Panc1 (cell line): ENCODE measurements around the gene SLTM. TPM values are rescaled to one million over a fixed set of nuclear protein-coding genes. Genes with fewer than 3 reads are reported as not detected.

Source experiments
- ATAC-seq: fragments of 200-7000 bp; cut with Tn5 transposase; 2 replicates; pipeline ENCODE4 v1.9.1; 2020; ENCODE audit warnings: mild to moderate bottlenecking, moderate library complexity
- BruUV-seq: library from RNA; stranded (reverse); fragments of 400-500 nt; replicated peaks from 2 replicates; lab custom pipeline; 2021; lab: Mats Ljungman, UMichigan
- CTCF ChIA-PET: fragments of 300-600 bp; sonication (Branson Sonifier 250); formaldehyde crosslinking; loops from one replicate; lab custom pipeline; 2022; ENCODE audit warnings: antibody characterized with exemption; lab: Charles Lee
- POLR2A ChIA-PET: fragments of 300-600 bp; sonication (Branson Sonifier 250); formaldehyde crosslinking; loops from one replicate; lab custom pipeline; 2022; ENCODE audit warnings: antibody characterized with exemption; lab: Charles Lee
- DNase-seq: peaks from one replicate; pipeline ENCODE4 v3.0.0-alpha.2; 2010; ENCODE audit warnings: low read depth, low spot score
- H3K27ac ChIP-seq: 2 replicates; pipeline ENCODE4 v1.5.1; 2011; ENCODE audit warnings: mild to moderate bottlenecking, low read length, inconsistent platforms
- H3K27me3 ChIP-seq: fragments of 200-500 bp; sonication (Bioruptor generic); 2 replicates; pipeline ENCODE4 v1.6.0; 2014; ENCODE audit warnings: low read length, inconsistent platforms; ENCODE audit not compliant: control insufficient read depth, insufficient read depth
- H3K36me3 ChIP-seq: fragments of 200-500 bp; sonication (Bioruptor generic); 2 replicates; pipeline ENCODE4 v1.5.1; 2014; ENCODE audit warnings: inconsistent platforms, mild to moderate bottlenecking, low read length, moderate library complexity; ENCODE audit not compliant: control insufficient read depth, insufficient read depth
- H3K4me1 ChIP-seq: 2 replicates; pipeline ENCODE4 v1.5.1; 2011; ENCODE audit warnings: inconsistent platforms, mild to moderate bottlenecking, low read length, moderate library complexity; ENCODE audit not compliant: control insufficient read depth, insufficient read depth
- H3K4me3 ChIP-seq, 2 experiments: 2 replicates each; pipeline ENCODE4 v1.5.1; 2011 to 2012; ENCODE audit warnings: low read depth in 2 of 2, low read length in 2 of 2, mild to moderate bottlenecking in 2 of 2, inconsistent platforms in 1 of 2, moderate library complexity in 1 of 2
- H3K9me3 ChIP-seq: fragments of 200-500 bp; sonication (Bioruptor generic); 2 replicates; pipeline ENCODE4 v1.5.1; 2014; ENCODE audit warnings: low read depth, mild to moderate bottlenecking, inconsistent platforms, low read length, moderate library complexity; ENCODE audit not compliant: control insufficient read depth, insufficient read depth
- POLR2AphosphoS5 ChIP-seq: IDR thresholded peaks from 2 replicates; pipeline ENCODE4 v1.6.1; 2012; ENCODE audit warnings: mild to moderate bottlenecking, low read depth, low read length, moderate library complexity
- SIN3A ChIP-seq: IDR thresholded peaks from 2 replicates; pipeline ENCODE4 v1.6.1; 2012; ENCODE audit warnings: low read depth, mild to moderate bottlenecking, low read length, moderate library complexity, borderline replicate concordance; ENCODE audit not compliant: insufficient read depth
- TCF7L2 ChIP-seq: IDR thresholded peaks from 2 replicates; pipeline ENCODE4 v1.6.1; 2011; ENCODE audit warnings: mild to moderate bottlenecking, low read depth, low read length, inconsistent platforms
- in situ Hi-C: cut with HindIII; loops from 2 replicates; pipeline ENCODE4 v1.10.0; 2016; ENCODE audit warnings: low sequenced_read_pairs, low pct_unique_long_range_greater_than_20kb
- intact Hi-C: fragments of 100-400 bp; cut with micrococcal nuclease; formaldehyde crosslinking; loops from one replicate; pipeline ENCODE4 v1.10.0; 2022; ENCODE audit not compliant: unreplicated experiment
- total RNA-seq: library from RNA; stranded (reverse); gene quantifications from one replicate; pipeline ENCODE4 v1.2.1, GENCODE V29; 2021; ENCODE audit not compliant: unreplicated experiment
- TF ChIP-seq, protein P1 (sequence below), 2 experiments: IDR thresholded peaks; 2 replicates each; pipeline ENCODE4 v1.6.1; 2011 to 2012; ENCODE audit warnings: low read depth in 2 of 2, control low read depth in 1 of 2, low read length in 1 of 2, mild to moderate bottlenecking in 1 of 2, moderate library complexity in 1 of 2; ENCODE audit not compliant: insufficient read depth in 1 of 2
- TF ChIP-seq, protein P2 (sequence below): fragments of 450-650 bp; IDR thresholded peaks from 2 replicates; pipeline ENCODE4 v1.5.1; 2017; ENCODE audit warnings: mild to moderate bottlenecking

The SLTM gene
- total RNA-seq, 1 experiment from 2014 or later = 75.7 TPM

DNA sequence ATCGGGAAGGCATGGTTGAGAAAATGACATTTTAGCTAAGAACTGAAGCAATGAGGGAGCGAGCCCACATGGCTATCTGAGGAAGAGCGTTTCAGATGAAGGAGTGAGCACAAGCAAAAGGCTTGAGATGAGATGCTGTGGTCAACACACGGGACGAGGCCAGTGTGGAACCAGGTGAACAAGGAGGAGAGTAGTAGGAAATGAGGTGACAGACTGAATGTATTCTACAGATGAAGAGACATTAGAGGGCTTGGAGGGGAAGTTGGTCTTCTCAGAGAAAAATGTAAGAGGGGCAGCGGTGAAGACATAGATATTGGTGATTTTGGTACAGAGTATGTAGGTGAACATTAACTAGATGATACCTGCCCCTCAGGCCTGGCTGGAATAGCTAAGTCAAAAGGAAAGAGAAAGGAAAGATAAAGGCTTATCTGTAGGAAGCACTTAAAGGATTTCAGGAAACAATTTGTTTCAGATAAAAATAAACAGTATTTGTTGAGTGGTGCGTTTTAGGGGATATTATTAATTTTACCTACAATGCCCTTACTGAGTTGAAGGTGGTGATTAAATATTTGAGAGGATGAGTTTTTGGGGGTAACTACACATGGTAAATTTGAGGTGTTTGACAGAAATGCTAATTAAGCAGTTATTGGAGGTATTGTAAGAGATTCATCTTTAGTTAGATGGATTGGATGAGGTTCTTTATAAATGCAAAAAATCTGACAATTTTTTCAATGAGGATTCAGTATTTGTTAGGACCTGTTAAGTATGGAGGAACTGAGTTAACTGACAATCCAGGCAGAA, 57.0 kb downstream of the SLTM start:
- peaks cover 13% of the 10 kb centered on the region for H3K36me3 ChIP-seq
- intact Hi-C loops (loop anchor here (10.0 kb wide), 1 partner anchor 642 kb away; no protein-coding TSS in a partner anchor), in situ Hi-C loops (no loop called here)
- no peak overlapping the region for H3K4me3 ChIP-seq
- no peaks in the 10 kb centered on the region for H3K27me3 ChIP-seq
- no peaks in the 10 kb centered on the region for H3K9me3 ChIP-seq
- BruUV-seq = no TSS peak
- ChIA-PET POLR2A (no interaction called here), CTCF (no interaction called here)
- DNase-seq = no peak
- no peak overlapping the region for H3K27ac ChIP-seq
- no peak for ATAC-seq
- TF ChIP-seq, protein P1, sequence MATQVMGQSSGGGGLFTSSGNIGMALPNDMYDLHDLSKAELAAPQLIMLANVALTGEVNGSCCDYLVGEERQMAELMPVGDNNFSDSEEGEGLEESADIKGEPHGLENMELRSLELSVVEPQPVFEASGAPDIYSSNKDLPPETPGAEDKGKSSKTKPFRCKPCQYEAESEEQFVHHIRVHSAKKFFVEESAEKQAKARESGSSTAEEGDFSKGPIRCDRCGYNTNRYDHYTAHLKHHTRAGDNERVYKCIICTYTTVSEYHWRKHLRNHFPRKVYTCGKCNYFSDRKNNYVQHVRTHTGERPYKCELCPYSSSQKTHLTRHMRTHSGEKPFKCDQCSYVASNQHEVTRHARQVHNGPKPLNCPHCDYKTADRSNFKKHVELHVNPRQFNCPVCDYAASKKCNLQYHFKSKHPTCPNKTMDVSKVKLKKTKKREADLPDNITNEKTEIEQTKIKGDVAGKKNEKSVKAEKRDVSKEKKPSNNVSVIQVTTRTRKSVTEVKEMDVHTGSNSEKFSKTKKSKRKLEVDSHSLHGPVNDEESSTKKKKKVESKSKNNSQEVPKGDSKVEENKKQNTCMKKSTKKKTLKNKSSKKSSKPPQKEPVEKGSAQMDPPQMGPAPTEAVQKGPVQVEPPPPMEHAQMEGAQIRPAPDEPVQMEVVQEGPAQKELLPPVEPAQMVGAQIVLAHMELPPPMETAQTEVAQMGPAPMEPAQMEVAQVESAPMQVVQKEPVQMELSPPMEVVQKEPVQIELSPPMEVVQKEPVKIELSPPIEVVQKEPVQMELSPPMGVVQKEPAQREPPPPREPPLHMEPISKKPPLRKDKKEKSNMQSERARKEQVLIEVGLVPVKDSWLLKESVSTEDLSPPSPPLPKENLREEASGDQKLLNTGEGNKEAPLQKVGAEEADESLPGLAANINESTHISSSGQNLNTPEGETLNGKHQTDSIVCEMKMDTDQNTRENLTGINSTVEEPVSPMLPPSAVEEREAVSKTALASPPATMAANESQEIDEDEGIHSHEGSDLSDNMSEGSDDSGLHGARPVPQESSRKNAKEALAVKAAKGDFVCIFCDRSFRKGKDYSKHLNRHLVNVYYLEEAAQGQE (IDR thresholded peaks at IDR 0.05; ENCODE audit: insufficient read depth in 1 of 2, low read depth in 2 of 2, low read length in 1 of 2) = no peak
- no peak for TF ChIP-seq TCF7L2
- TF ChIP-seq, protein P2, sequence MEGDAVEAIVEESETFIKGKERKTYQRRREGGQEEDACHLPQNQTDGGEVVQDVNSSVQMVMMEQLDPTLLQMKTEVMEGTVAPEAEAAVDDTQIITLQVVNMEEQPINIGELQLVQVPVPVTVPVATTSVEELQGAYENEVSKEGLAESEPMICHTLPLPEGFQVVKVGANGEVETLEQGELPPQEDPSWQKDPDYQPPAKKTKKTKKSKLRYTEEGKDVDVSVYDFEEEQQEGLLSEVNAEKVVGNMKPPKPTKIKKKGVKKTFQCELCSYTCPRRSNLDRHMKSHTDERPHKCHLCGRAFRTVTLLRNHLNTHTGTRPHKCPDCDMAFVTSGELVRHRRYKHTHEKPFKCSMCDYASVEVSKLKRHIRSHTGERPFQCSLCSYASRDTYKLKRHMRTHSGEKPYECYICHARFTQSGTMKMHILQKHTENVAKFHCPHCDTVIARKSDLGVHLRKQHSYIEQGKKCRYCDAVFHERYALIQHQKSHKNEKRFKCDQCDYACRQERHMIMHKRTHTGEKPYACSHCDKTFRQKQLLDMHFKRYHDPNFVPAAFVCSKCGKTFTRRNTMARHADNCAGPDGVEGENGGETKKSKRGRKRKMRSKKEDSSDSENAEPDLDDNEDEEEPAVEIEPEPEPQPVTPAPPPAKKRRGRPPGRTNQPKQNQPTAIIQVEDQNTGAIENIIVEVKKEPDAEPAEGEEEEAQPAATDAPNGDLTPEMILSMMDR = no peak
- TF ChIP-seq POLR2AphosphoS5 = 0 out of 2 replicates have a peak, but pooled peaks have one; percentile 28
- no peak for TF ChIP-seq SIN3A
- no peaks in the 10 kb centered on the region for H3K4me1 ChIP-seq

DNA sequence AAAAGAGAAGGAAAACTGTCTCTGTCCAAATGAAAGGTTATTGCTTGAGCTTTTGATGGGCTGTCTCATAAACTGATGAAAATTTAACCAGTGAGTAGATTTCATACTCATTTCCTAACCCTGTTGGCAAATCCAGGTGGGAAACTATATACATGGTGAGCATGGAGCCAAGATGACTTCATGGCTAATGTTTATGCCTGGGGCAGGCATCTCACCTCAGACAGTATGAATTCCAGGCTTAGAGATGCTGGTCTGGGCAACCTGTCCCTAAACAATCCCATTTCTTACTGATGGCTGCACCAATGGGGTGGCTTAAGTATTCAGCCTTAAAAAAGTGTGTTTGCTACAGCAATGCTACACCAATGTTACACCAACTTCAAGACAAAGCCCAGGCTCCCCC, 58.1 kb downstream of the SLTM start:
- H3K36me3 ChIP-seq = peaks cover 13% of the 10 kb centered on the region
- H3K27me3 ChIP-seq = no peaks in the 10 kb centered on the region
- H3K27ac ChIP-seq = no peak overlapping the region
- no peak for TF ChIP-seq POLR2AphosphoS5
- no peak for TF ChIP-seq TCF7L2
- no peak for TF ChIP-seq SIN3A
- TF ChIP-seq, protein P1 (IDR thresholded peaks at IDR 0.05; ENCODE audit: insufficient read depth in 1 of 2, low read depth in 2 of 2, low read length in 1 of 2) = no peak
- TF ChIP-seq, protein P2 = no peak
- DNase-seq (no peak), ATAC-seq (0 out of 2 replicates have a peak, but pooled peaks have one; percentile 27)
- in situ Hi-C loops = no loop called here
- intact Hi-C loops = loop anchor here (10.0 kb wide), 1 partner anchor 641 kb away; no protein-coding TSS in a partner anchor
- no peaks in the 10 kb centered on the region for H3K4me1 ChIP-seq
- ChIA-PET POLR2A (no interaction called here), CTCF (no interaction called here)
- H3K9me3 ChIP-seq = no peaks in the 10 kb centered on the region
- no TSS peak for BruUV-seq
- no peak overlapping the region for H3K4me3 ChIP-seq
